ENCODE data around the gene CCDC57.

- TF ChIP-seq, protein P1, sequence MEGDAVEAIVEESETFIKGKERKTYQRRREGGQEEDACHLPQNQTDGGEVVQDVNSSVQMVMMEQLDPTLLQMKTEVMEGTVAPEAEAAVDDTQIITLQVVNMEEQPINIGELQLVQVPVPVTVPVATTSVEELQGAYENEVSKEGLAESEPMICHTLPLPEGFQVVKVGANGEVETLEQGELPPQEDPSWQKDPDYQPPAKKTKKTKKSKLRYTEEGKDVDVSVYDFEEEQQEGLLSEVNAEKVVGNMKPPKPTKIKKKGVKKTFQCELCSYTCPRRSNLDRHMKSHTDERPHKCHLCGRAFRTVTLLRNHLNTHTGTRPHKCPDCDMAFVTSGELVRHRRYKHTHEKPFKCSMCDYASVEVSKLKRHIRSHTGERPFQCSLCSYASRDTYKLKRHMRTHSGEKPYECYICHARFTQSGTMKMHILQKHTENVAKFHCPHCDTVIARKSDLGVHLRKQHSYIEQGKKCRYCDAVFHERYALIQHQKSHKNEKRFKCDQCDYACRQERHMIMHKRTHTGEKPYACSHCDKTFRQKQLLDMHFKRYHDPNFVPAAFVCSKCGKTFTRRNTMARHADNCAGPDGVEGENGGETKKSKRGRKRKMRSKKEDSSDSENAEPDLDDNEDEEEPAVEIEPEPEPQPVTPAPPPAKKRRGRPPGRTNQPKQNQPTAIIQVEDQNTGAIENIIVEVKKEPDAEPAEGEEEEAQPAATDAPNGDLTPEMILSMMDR (IDR thresholded peaks at IDR 0.05; ENCODE audit: borderline replicate concordance, extremely low read depth, low read length, poor library complexity, severe bottlenecking), result no peak
- no peak for TF ChIP-seq EZH2 (IDR thresholded peaks at IDR 0.05; ENCODE audit: borderline replicate concordance, low read depth, low read length, severe bottlenecking)
Measured at GRCh38 chr17:82084373-82085030, 128.1 kb downstream of the CCDC57 start.
